GM18868 (cell line): ENCODE data around the gene PTGR3.

Experiments used
- ATAC-seq: cut with Tn5 transposase; IDR thresholded peaks from one replicate; pipeline ENCODE4 v1.9.1; 2021; ENCODE audit warnings: mild to moderate bottlenecking, moderate library complexity; ENCODE audit not compliant: unreplicated experiment

Gene PTGR3

DNA sequence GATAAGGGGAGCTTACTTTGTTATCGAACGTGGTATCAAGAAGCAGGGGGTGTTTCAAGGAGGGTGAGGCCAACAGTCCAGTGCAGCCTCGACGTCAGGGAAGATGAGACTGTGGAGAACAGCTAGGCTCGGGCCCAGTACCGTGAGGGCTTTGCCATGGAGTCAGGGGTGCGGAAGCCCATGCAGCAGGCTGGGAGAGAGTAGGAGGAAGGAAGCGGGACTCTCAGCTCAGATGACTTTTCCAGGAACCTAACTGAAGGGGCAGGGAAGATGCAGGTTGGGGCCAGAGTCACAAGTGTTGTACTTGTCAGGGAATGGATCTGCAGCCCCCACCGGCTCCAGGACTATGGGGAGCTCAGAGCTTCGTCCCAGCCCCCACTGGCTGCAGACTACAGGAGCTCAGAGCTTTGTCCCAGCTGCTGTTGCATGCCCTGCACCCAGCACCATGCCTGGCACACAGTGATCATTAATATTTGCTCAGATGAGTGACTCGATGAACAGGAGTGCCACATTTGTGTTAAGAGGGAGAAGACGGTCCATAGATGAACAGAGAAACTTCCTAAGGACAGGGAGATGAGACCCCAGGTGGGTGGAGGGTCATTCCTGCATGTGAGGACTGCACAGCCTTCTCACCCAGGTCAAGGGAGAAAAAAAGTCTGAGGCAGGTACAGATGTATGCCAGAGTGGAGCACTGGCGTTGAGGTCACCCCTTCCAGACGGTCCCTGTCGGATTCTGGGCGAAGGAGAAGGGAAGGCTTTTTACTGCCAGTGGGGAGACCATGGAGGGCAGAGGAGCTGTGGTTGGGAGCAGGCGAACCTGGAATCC lies 36.4 kb downstream of the PTGR3 start:
- ATAC-seq = peak; percentile 18

DNA sequence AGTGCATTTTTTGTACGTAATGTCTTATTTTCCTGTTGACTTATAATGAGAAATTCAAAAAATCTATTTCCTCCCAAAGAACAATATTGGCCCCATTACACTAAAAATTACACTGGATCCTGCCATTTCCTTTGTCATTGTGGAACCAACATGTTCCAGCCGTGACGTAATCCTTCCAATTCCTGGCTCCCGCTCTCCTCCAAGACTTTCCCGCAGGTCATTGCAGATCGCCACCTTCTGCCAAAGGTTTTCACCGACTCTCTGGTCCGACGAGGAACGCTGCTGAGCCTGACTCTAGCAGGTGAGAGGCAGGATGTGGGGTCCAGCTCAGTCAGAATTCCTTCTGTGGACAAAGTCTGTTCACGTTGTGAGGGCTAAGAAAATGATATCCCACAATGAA lies 38.0 kb downstream of the PTGR3 start:
- ATAC-seq = no peak

DNA sequence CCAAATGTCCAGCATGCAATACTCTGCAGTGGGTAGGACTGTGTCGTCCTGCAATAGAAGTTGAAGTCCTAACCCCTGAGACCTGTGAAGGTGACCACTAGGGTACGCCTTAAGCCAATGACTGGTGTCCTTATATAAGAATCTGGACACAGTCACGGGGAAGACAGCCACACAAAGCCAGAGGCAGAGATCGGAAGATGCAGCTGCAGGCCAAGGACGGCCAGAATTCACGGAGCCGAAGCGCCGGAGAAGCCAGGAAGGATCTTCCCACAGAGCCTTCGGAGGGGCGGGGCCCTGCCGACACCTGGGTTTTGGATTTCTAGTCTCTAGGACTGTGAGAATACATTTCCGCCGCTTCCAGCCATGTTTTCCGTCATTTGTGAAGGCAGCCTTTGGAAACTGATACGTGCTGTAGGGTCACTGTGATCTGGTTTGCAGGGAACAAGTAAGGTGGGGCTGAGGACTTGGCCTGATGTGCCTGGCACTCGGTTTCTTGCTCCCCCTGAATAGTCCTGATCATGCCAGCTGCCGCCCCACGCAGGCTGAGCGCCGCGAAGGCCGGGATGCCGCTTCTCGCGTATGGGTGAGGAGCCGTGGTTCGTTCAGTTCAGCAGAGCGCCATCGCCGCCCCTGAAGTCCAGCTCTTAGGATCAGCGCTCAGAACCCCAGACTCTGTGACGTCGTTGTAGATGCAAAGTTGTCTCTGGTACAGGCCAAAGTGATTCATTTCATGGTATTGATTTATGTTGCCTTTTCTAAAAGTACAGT lies 38.7 kb downstream of the PTGR3 start:
- ATAC-seq = no peak

DNA sequence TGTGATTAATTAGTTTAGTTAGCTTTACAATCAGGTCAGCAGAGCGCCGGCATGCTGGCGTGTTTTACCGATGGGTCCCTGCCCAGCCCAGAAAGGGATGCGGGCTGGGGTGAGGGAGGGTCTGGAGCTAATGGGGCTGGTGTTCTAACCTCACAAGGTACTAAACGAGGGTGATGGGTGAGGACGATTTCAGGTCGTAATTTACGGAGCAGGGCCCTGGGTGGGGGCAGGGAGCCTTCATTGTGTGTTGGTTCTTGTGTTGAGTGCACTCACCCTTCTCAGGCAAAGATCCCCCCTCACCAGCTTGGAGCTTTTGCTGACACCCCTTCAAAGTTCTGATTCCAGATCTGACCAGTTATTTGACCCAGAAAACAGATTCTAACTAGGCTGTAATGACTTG lies 39.5 kb downstream of the PTGR3 start:
- ATAC-seq = no peak

DNA sequence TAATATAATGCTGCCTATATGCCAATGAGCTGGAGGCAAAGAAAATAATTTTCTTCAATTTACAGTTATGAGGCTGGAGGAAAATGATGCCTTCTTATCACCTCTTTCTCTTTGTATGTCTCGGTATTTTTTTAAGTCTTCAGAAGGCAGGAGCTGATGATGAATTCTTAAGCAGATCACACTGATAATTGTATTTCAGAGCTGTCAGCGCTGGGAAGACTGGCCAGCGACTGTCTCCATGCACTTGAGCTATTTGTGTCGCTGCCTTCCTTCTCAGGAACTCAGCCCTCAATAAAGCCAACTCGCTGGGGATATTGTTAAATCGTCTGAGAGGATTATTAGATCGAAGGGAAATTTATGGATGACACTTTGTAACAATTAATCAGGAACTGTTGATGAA lies 40.3 kb downstream of the PTGR3 start:
- ATAC-seq = no peak

DNA sequence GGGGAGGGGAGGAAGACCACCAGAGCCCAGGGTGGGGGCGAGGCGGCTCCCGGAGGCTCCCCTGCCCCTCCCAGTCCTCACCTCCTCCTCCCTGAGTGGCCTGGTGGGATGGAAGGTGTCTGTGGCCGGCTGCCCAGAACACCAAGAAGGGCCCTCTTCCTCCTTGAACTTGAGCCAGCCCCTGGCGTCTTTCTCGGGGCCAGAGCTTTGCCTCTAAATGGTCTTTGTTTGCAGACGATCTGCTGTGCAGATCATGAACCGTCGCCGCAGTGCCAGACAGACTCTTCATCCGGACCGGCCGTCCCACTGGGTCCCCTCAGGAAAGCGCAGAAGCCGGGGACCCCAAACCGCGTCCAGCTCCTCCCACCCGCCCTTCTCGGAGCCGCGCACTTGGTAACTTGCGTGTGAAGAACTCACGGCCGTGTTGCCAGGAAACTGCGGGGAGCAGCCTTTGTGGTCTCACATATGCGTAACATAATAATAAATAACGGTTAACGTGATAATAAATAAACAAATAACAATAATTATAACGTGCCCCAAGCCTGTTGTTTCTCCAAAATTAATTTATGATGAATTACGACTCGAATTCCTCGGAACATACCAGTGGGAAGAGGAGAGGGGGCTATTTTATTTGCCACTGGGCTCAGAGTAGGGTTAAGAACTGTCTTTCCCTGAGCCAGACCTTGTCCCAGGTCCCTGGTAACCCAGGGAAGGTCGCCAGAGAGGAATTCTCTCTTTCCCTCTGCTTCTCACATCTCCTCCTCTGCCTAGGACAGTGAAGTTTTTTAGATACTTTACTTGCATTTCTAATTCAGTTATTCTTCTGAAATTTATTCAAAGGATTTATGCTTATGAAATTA lies 41.0 kb downstream of the PTGR3 start:
- no peak for ATAC-seq

DNA sequence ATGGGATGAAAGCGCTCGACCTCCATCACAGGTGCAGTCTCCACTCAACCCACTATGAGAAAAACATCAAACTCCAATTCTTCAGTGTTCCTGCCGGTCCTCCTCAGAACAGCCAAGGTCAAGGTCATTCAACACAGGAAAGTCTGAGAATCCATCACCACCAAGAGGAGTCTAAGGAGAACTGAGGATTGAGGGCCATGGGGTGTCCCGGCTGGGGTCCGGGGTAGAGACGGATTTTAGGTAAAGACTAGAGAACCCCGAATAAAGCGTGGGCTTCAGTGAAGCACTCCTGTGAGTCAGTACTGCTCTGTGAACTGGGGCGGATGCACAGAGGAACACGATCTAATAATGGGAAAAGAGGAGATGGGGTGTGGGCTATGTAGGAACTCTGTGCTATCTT lies 41.8 kb downstream of the PTGR3 start:
- ATAC-seq = no peak

DNA sequence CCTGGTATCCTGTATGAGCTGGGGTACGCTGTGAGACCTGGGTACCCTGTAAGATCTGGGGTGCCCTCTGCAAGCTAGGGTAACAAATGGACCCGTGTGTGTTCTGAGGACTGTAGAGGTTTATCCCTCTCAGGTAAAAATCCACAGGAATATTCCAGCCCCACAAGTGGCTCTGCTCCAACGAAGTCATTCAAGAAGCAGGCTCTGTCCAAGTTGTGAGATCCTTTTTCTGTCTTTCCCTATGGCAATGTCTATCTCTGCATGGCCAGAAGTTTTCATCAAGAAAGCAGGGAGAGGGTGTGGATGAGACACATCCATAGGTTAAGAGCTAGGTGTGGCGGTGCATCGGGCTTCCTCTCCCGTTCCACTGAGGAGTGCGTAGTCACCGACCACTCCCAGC lies 43.0 kb downstream of the PTGR3 start:
- ATAC-seq = no peak

DNA sequence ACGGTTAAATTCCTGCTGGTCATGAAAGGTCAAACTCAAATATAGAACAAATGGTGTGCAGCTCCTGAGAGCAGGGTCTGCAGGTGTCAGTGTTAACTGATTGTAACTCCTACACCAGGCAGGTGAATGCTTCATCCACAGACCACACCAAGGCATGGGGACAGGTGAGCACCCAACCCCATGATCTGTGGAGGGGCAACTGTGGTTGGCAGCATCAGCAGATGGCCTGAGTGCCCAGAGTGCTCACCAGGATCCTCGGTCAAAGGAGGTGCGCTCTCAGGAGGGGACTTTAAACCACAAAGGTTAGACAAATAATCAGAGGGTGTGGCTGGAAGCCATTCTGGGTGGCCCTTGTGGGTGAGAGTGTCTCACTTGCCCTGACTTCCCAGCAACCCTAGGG lies 44.5 kb downstream of the PTGR3 start:
- no peak for ATAC-seq

DNA sequence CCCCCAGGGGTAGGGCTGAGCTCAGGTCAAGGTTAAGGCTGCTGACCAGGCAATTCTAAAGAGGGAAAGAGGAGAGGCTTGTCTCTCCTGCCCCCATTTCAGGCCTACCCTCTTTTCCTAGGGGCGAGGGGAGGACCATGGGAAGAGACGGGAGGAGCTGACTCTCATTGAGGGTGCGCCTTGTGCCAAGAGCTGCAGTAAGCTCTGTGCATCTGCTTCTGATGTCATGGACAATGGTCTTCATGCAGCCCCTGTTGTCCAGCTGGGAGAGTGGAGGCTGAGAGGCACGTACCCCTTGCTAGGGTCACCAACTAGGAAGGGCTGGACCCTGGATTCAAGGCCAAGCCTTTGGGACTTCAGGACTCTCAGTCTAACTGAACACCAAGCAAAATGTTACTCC lies 45.2 kb downstream of the PTGR3 start:
- ATAC-seq = no peak

DNA sequence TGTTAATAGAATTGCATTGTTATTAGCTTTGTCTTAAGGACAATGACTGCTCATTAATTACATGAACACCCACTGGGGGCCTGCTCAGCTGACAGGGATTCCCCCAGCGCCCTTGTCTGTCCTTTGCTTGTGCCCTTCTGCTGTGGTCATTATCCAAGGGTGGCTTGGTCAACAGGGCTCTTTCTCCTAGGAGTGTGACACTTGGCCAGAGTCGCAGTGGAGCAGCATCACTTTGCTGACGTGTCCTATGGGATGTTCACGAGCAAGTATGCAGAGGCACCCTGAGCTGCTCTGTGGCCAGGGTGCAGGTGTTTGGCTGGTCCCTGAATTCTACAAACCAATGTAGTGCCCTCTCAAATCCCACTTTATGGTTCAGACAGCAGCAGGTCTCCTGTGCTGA lies 46.0 kb downstream of the PTGR3 start:
- ATAC-seq = no peak

DNA sequence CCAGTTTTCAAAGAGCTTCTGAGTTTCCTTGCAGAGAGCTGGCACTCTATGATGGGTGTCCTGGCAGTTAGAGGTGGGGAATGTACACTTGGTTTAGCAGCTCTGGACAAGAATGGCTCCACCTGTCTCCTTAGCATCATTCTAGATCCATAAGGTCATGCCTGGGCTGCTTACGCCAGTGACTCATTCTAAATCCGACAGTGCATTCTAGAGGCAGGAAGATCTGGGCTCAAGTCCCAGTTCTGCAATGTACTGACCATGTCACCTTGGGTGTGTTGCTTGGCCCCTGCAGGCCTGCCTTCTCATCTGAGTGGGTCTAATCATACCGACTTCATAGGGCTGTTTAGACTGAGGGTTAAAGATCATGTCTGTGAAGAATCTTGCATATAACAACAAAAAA lies 46.5 kb downstream of the PTGR3 start:
- ATAC-seq = no peak

DNA sequence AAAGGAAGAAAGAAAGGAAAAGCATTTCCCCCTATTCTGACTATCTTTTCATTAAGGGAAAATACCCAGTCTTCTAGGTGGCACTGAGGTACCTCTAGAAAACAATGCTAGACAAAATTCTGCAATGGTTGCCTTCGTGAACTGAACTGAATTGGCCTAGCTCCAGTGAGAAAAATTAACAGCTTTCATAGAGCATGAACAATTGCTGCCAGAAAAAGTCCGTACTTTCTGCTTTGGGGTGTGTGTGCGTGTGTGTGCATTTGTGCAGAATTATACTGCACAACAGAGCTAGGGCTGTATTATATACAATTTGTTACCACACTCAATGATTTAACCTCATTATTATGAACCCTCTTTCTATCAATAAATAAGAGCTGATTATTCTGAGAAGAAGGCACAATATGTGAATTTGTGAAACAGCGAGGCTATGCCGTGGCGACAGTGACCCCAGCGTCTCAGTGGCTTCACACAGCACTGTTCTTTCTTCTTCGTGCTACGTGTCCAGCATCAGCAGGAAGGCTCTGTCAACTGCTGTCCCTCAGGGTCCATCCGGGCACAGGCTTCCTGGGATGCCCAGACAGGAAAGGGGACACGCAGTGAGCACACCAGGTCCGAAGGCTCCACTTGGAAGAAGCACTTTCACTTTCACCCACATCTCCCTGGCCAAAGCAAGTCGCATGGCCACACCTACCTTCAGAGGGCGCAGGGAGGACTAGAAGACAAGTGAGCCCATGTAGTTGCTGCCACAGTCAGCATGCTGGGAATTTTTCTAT lies 47.5 kb downstream of the PTGR3 start:
- ATAC-seq = peak; percentile 86

DNA sequence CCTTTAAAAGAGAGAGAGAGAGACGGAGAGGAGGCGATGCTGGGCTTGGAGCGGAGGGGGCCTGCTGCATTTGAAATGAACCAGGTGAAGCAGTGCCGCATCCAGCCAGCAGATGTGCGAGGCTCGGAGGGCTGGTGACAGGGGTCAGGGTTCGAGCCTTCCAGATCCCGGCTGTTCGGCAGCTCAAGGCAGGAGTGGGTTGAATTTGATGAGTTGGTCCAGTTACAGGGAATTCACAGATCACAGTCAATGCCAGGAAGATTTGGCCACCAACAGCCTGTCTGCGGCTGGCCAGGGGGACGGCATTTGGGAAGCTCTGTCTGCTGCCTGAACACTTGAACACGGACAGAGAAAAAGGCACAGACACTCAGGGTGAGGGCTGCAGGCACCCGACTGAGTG lies 48.6 kb downstream of the PTGR3 start:
- ATAC-seq = no peak

DNA sequence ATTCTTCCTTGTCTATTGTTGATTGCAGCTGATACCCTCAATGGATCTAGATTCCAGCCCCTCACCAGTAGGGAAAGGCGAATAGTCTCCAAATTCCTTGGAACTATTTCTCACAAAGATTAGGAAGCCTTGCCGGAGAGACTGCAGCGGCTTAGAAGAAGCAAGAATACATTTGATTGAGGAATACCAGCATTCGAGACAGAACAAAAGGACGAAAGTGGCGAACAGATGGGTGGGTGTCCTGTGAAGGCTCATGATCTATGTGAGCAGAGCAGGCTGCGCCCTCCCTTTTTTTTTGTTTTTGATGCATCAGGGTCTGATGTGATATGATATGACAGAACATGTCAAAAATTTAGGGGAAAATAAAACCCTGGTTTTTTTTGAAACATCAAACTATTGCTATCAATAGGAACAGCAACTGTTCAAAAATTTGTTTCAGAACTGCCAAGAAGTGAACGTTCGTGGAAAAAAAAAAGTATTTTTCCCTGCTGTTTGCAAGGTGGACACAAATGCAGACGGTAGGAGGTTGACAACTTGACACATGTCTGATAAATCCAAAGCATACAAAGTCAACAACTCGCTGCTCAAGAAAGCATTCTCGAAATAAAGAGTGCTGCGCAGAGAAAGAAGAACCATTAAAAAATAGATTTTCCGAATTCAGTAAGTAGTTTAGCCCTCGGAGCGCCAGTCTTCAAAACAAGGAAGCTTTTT lies 49.1 kb downstream of the PTGR3 start:
- ATAC-seq = no peak

DNA sequence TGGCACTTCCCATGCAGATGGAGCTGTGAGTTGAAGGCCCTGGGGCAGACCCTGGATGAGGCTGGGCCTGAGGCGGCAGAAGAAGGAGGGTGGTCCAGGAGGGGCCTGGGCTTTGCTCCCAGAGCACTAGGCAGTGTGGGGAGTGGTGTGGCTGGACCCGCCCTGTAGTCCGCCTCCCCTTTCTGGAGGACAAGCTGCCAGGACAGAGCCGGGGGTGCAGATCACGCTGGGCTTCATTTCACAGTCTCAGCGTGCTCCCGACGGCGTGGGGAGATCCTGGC lies 49.8 kb downstream of the PTGR3 start:
- ATAC-seq = no peak
